Loucy (cell line): ENCODE results near the gene CALML4.

Source experiments
- H2AFZ ChIP-seq: fragments of 200-600 bp; sonication (generic); 2 replicates; pipeline ENCODE4 v1.6.0; 2016; ENCODE audit warnings: antibody characterized with exemption, mild to moderate bottlenecking, low read length, moderate library complexity
- H3F3A ChIP-seq: fragments of 200-600 bp; 2 replicates; pipeline ENCODE4 v1.6.0; 2016; ENCODE audit warnings: antibody characterized with exemption, low read depth, mild to moderate bottlenecking
- H3K27me3 ChIP-seq: fragments of 200-600 bp; sonication (generic); 2 replicates; pipeline ENCODE4 v1.6.1; 2014; ENCODE audit warnings: low read length, mild to moderate bottlenecking; ENCODE audit not compliant: insufficient read depth, poor library complexity, severe bottlenecking
- H3K36me3 ChIP-seq: fragments of 200-600 bp; sonication (generic); 2 replicates; pipeline ENCODE4 v1.6.1; 2016; ENCODE audit warnings: low read length; ENCODE audit not compliant: insufficient read depth
- H3K4me1 ChIP-seq: fragments of 200-600 bp; sonication (generic); 2 replicates; pipeline ENCODE4 v1.5.1; 2014; ENCODE audit warnings: low read length, mild to moderate bottlenecking; ENCODE audit not compliant: insufficient read depth, poor library complexity, severe bottlenecking
- H3K4me2 ChIP-seq: fragments of 200-600 bp; sonication (generic); 2 replicates; pipeline ENCODE4 v1.6.0; 2014; ENCODE audit warnings: antibody characterized with exemption, low read length, low read depth, mild to moderate bottlenecking; ENCODE audit not compliant: poor library complexity, severe bottlenecking
- H3K4me3 ChIP-seq: fragments of 200-600 bp; sonication (generic); 2 replicates; pipeline ENCODE4 v1.5.1; 2014; ENCODE audit warnings: low read length, mild to moderate bottlenecking, mixed read lengths; ENCODE audit not compliant: poor library complexity, severe bottlenecking
- H3K79me2 ChIP-seq: fragments of 200-600 bp; sonication (generic); 2 replicates; pipeline ENCODE4 v1.6.1; 2014; ENCODE audit warnings: low read length; ENCODE audit not compliant: insufficient read depth
- H3K9ac ChIP-seq: fragments of 200-600 bp; sonication (generic); 2 replicates; pipeline ENCODE4 v1.6.0; 2014; ENCODE audit warnings: mild to moderate bottlenecking, low read depth, low read length, moderate library complexity; ENCODE audit not compliant: poor library complexity, severe bottlenecking
- H3K9me2 ChIP-seq: fragments of 200-600 bp; sonication (generic); replicated peaks from 2 replicates; pipeline ENCODE4 v1.6.1; 2016; ENCODE audit warnings: low read depth, low read length, mixed read lengths
- H3K9me3 ChIP-seq: fragments of 200-600 bp; sonication (generic); 2 replicates; pipeline ENCODE4 v1.6.1; 2014; ENCODE audit warnings: mild to moderate bottlenecking, antibody characterized with exemption, low read length, low read depth; ENCODE audit not compliant: insufficient read depth
- H4K20me1 ChIP-seq: fragments of 200-600 bp; sonication (generic); 2 replicates; pipeline ENCODE4 v1.6.0; 2014; ENCODE audit warnings: antibody characterized with exemption, low read length, mild to moderate bottlenecking; ENCODE audit not compliant: insufficient read depth, poor library complexity, severe bottlenecking
- EZH2phosphoT487 ChIP-seq: fragments of 200-600 bp; IDR thresholded peaks from 2 replicates; pipeline ENCODE4 v1.6.1; 2018; ENCODE audit warnings: antibody characterized with exemption, mild to moderate bottlenecking, moderate library complexity, borderline replicate concordance
- TF ChIP-seq, protein P1 (sequence below): fragments of 200-600 bp; sonication (generic); conservative IDR thresholded peaks from 2 replicates; pipeline ENCODE4 v1.5.1; 2014; ENCODE audit warnings: mild to moderate bottlenecking, antibody characterized with exemption, low read length

Gene CALML4

DNA sequence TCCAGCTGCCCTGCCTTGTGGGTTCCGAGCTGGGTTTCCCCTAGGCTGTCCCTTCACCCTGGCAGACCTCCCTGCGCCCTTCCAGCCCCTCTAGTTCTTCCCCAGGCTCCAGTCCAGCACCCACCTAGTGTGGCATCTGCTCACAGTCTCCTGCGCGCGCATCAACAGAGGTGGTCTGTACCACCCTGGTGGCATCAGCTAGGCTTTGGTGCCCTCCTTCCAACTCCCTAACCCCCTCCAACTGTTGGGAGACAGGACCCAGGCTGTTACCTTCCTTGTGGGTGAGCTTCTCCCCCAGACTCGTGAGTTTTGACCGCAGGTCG is 8.0 kb downstream of the CALML4 start:
- Histone ChIP-seq H3F3A (no peaks in the 10 kb centered on the region), H3K27me3 (no peaks in the 10 kb centered on the region), H3K36me3 (peaks cover 19% of the 10 kb centered on the region; the same call in 1 of the 2 replicates), H3K4me3 (no peak overlapping the region), H3K4me2 (no peak overlapping the region), H3K9me3 (no peaks in the 10 kb centered on the region), H3K9me2 (no peaks in the 10 kb centered on the region), H4K20me1 (no peaks in the 10 kb centered on the region), H3K9ac (no peak overlapping the region), H3K4me1 (no peaks in the 10 kb centered on the region), H3K79me2 (no peaks in the 10 kb centered on the region), H2AFZ (no peak overlapping the region)
- TF ChIP-seq, protein P1, sequence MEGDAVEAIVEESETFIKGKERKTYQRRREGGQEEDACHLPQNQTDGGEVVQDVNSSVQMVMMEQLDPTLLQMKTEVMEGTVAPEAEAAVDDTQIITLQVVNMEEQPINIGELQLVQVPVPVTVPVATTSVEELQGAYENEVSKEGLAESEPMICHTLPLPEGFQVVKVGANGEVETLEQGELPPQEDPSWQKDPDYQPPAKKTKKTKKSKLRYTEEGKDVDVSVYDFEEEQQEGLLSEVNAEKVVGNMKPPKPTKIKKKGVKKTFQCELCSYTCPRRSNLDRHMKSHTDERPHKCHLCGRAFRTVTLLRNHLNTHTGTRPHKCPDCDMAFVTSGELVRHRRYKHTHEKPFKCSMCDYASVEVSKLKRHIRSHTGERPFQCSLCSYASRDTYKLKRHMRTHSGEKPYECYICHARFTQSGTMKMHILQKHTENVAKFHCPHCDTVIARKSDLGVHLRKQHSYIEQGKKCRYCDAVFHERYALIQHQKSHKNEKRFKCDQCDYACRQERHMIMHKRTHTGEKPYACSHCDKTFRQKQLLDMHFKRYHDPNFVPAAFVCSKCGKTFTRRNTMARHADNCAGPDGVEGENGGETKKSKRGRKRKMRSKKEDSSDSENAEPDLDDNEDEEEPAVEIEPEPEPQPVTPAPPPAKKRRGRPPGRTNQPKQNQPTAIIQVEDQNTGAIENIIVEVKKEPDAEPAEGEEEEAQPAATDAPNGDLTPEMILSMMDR, result no peak
- no peak for TF ChIP-seq EZH2phosphoT487

DNA sequence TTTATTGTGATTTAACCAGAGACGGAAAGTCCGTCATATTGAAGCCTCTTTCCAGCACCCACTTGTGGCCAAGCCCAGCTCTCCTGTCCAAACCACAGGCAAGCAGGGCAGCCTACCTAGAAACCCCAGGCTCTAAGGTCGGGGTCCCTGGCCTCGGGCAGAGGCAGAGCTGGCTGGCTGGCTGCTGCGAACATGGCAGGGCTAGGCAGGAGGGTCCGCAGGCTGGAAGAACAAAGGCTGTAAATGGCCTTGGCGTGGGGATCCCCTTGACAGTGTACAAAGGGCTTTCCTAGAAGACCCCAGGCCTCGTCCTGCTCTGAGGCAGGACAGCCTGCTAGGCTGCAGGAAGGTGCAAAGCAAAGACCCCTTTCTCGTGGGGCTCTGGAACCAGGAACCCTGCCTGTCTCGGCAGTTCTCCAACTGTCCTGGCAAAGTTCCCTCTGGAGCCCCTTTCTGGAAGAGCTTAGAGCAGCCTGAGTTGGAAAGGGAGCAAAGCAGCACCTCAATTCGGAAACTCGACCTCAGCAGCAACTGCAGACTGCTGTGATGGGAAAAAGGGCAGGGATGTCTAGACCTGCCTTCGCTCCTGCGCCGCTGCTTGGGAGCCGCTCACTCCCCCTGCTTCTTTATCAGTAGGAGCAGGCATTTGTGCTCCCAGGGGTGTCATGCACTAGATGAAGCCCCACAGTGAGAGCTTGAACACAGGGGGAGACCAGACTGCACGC is 8.5 kb downstream of the CALML4 start:
- H3K36me3 ChIP-seq, result peaks cover 23% of the 10 kb centered on the region; the same call in 1 of the 2 replicates

DNA sequence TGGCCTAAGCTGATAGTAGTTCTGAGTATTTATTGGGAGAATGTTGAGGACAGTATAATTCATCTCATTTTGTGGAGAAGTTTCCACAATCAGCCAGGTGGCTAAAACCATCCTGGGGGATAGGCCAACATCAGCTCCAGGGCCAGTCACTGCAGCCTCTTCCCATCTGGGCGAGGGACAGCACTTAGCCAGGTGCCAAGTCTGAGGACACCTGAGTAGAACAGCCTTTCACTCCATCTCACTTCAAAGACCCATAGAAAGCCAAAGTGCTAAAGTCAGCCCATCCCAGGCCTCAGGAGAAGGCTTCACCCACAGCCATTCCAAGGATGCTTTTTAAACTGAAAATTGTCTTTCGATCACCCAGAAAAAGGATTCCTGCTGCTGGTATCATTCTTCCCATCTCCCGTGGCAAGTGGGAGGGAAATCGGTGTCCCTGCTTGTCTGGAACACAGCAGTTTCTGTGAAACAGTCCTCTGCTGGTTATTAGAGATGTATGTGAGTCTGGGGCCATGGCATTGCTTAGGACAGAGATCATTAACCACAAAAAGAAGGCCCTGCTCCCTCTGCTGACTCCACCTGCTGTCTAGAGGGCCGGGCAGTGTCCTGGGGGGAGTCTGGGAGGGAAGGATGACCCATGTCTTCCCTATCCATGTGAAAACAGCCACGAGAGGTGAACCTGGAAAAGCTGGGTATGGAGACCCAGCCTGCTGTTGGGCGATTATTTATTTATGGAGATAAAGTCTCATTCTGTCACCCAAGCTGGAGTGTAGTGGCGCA is 9.6 kb downstream of the CALML4 start:
- H3K9me2 ChIP-seq, result no peaks in the 10 kb centered on the region
- no peak overlapping the region for H3K9ac ChIP-seq
- no peaks in the 10 kb centered on the region for H3K27me3 ChIP-seq
- H3K4me3 ChIP-seq, result no peak overlapping the region
- no peaks in the 10 kb centered on the region for H3F3A ChIP-seq
- H3K4me1 ChIP-seq, result no peaks in the 10 kb centered on the region
- no peaks in the 10 kb centered on the region for H3K79me2 ChIP-seq
- H4K20me1 ChIP-seq, result no peaks in the 10 kb centered on the region
- H3K36me3 ChIP-seq, result peaks cover 29% of the 10 kb centered on the region; the same call in 1 of the 2 replicates
- H3K4me2 ChIP-seq, result no peak overlapping the region
- no peaks in the 10 kb centered on the region for H3K9me3 ChIP-seq
- no peak overlapping the region for H2AFZ ChIP-seq
- no peak for TF ChIP-seq EZH2phosphoT487
- TF ChIP-seq, protein P1, result no peak

More for the DNA sequence above, 8.5 kb downstream of the CALML4 start:
- Histone ChIP-seq H3K9me2 (no peaks in the 10 kb centered on the region), H3K4me1 (no peaks in the 10 kb centered on the region), H4K20me1 (no peaks in the 10 kb centered on the region), H3K9ac (no peak overlapping the region), H3K4me2 (no peak overlapping the region), H3F3A (no peaks in the 10 kb centered on the region), H3K9me3 (no peaks in the 10 kb centered on the region), H3K79me2 (no peaks in the 10 kb centered on the region), H3K4me3 (no peak overlapping the region), H3K27me3 (no peaks in the 10 kb centered on the region), H2AFZ (no peak overlapping the region)
- TF ChIP-seq EZH2phosphoT487, result no peak
- TF ChIP-seq, protein P1, result no peak
